Type B pancreatic cell (in vitro differentiated cells): ENCODE measurements around the gene SUPT7L. TPM values are rescaled to one million over a fixed set of nuclear protein-coding genes. Genes with fewer than 3 reads are reported as not detected.

Experiments used
- DNase-seq: peaks from one replicate; pipeline ENCODE4 v3.0.0; 2021; ENCODE audit warnings: mixed read lengths; ENCODE audit not compliant: unreplicated experiment; ENCODE audit errors: extremely low spot score
- H3K27ac Mint-ChIP-seq: 2 replicates; pipeline ENCODE4 v1.8.0; 2021; ENCODE audit warnings: mild to moderate bottlenecking, mixed read lengths
- H3K27me3 Mint-ChIP-seq: 2 replicates; pipeline ENCODE4 v1.8.0; 2021; ENCODE audit warnings: mixed read lengths
- H3K36me3 Mint-ChIP-seq: 2 replicates; pipeline ENCODE4 v1.8.0; 2021; ENCODE audit warnings: mixed read lengths
- H3K4me1 Mint-ChIP-seq: one replicate; pipeline ENCODE4 v1.8.0; 2021; ENCODE audit warnings: mixed read lengths; ENCODE audit not compliant: unreplicated experiment
- H3K4me3 Mint-ChIP-seq: 2 replicates; pipeline ENCODE4 v1.8.0; 2021; ENCODE audit warnings: mild to moderate bottlenecking, mixed read lengths
- H3K9me3 Mint-ChIP-seq: 2 replicates; pipeline ENCODE4 v1.8.0; 2021; ENCODE audit warnings: mixed read lengths
- CTCF ChIP-seq: fragments of 200-600 bp; sonication (generic); conservative IDR thresholded peaks from 2 replicates; pipeline ENCODE4 v1.5.0; 2021; ENCODE audit warnings: antibody characterized with exemption, mild to moderate bottlenecking
- total RNA-seq: library from RNA; stranded (reverse); gene quantifications from 2 replicates; pipeline ENCODE4 v1.2.1, GENCODE V29; 2021; ENCODE audit warnings: low replicate concordance

Gene SUPT7L
- total RNA-seq, 1 donor from 2014 or later: 39.8 TPM

DNA sequence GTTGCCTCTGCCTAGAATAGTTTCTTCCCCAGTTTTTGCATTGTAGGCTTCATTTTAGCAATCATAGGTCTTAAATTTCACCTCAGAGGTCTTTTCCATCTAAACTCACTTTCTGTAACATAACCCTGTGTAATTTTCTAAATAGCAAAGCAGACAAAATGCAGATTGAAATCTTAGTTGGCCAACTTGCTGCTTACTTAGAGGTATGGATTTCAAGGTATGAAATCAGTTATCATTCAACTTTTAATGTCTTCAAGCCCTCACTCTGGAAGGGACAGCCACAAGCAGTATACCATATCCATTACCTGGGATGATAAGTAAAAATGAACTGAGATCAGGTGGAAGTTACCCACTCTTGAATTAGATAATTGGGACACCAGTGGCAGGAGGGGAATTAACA is 38.5 kb downstream of the SUPT7L start:
- Mint-ChIP-seq H3K4me1 (peaks cover 12% of the 10 kb centered on the region), H3K27ac (no peak overlapping the region), H3K36me3 (peaks cover 13% of the 10 kb centered on the region), H3K27me3 (no peaks in the 10 kb centered on the region), H3K4me3 (no peak overlapping the region), H3K9me3 (no peaks in the 10 kb centered on the region)
- TF ChIP-seq CTCF: no peak
- DNase-seq: no peak

- H3K4me3 Mint-ChIP-seq: no peak overlapping the region
- H3K4me1 Mint-ChIP-seq: peaks cover 8% of the 10 kb centered on the region
- no peak for TF ChIP-seq CTCF
- no peaks in the 10 kb centered on the region for H3K27me3 Mint-ChIP-seq
- DNase-seq: no peak
- H3K27ac Mint-ChIP-seq: peak overlapping the region; percentile 7
- peaks cover 23% of the 10 kb centered on the region for H3K36me3 Mint-ChIP-seq
- H3K9me3 Mint-ChIP-seq: no peaks in the 10 kb centered on the region
Measured at GRCh38 chr2:27622921-27623384, 40.5 kb downstream of the SUPT7L start.

DNA sequence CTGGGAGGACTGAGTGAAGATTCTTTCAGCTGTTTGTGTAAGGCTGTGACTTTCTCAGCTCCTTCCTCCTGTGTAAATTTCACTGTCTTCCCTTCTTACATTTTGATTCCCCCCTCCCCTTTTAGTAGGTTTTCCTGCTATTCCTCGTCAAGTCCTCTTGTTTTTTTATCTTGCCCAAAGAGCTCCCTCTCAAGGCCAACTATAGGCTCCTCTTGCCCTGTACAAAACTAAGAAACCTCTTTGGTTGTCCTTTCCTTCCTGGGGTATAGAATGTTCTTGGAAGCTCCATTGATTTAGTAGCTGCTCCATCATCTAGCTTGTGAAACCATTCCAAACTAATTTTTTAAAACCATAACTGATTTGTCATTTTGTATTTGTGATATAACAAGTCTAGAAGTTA is 41.9 kb downstream of the SUPT7L start:
- no peak for TF ChIP-seq CTCF
- Mint-ChIP-seq H3K4me1 (no peaks in the 10 kb centered on the region), H3K27me3 (no peaks in the 10 kb centered on the region), H3K36me3 (peaks cover 31% of the 10 kb centered on the region), H3K9me3 (no peaks in the 10 kb centered on the region), H3K27ac (no peak overlapping the region), H3K4me3 (no peak overlapping the region)
- no peak for DNase-seq

- no peak overlapping the region for H3K4me3 Mint-ChIP-seq
- H3K4me1 Mint-ChIP-seq: no peaks in the 10 kb centered on the region
- H3K27ac Mint-ChIP-seq: no peak overlapping the region
- H3K27me3 Mint-ChIP-seq: no peaks in the 10 kb centered on the region
- no peak for DNase-seq
- TF ChIP-seq CTCF: no peak
- peaks cover 37% of the 10 kb centered on the region for H3K36me3 Mint-ChIP-seq
- no peaks in the 10 kb centered on the region for H3K9me3 Mint-ChIP-seq
Measured at GRCh38 chr2:27615316-27615715, 48.1 kb downstream of the SUPT7L start.

DNA sequence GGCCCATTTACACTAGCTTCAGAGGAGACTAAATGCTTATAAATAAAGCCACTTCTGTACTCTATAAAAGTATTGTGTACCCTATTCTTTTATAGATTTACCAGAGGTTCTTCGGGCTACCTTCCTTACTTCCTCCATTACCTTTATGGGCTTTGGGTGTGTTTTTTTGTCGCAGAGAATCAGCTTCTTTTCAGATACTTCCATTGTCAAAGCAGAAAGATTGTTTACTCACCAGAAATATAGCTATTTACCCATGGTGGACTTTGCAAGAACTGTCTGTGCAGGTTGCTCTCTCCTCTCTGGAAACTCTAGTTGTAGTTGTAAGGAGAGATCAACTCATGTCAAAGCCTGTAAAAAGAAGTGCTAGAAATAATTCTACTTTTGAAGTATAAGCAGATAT is 49.4 kb downstream of the SUPT7L start:
- no peak for TF ChIP-seq CTCF
- no peak overlapping the region for H3K4me3 Mint-ChIP-seq
- H3K27ac Mint-ChIP-seq: no peak overlapping the region
- no peak for DNase-seq
- no peaks in the 10 kb centered on the region for H3K27me3 Mint-ChIP-seq
- H3K36me3 Mint-ChIP-seq: peaks cover 34% of the 10 kb centered on the region
- no peaks in the 10 kb centered on the region for H3K9me3 Mint-ChIP-seq
- H3K4me1 Mint-ChIP-seq: no peaks in the 10 kb centered on the region

- H3K36me3 Mint-ChIP-seq: peaks cover 29% of the 10 kb centered on the region
- no peak for TF ChIP-seq CTCF
- no peak overlapping the region for H3K4me3 Mint-ChIP-seq
- no peaks in the 10 kb centered on the region for H3K27me3 Mint-ChIP-seq
- no peaks in the 10 kb centered on the region for H3K4me1 Mint-ChIP-seq
- no peak for DNase-seq
- H3K9me3 Mint-ChIP-seq: no peaks in the 10 kb centered on the region
- no peak overlapping the region for H3K27ac Mint-ChIP-seq
Measured at GRCh38 chr2:27606611-27607010, 56.8 kb downstream of the SUPT7L start.
